WI38 (cell line): Measurements from ENCODE around the gene IL31RA.

Experiments
- H3K4me3 ChIP-seq: 2 replicates; pipeline ENCODE4 v1.5.1; 2011; ENCODE audit warnings: low read depth, mild to moderate bottlenecking, control low read depth, low read length
- CTCF ChIP-seq: IDR thresholded peaks from 2 replicates; pipeline ENCODE4 v1.5.1; 2012; ENCODE audit warnings: low read depth, mild to moderate bottlenecking, control low read depth, low read length

IL31RA gene

GRCh38 chr5:55908804-55909203 is 57.6 kb downstream of the IL31RA start:
- no peak overlapping the region for H3K4me3 ChIP-seq
- TF ChIP-seq CTCF: no peak

- H3K4me3 ChIP-seq: no peak overlapping the region
- no peak for TF ChIP-seq CTCF
Observed at GRCh38 chr5:55911784-55912653, 60.9 kb downstream of the IL31RA start.

- no peak overlapping the region for H3K4me3 ChIP-seq
- no peak for TF ChIP-seq CTCF
Observed at GRCh38 chr5:55913466-55914413, 62.6 kb downstream of the IL31RA start.

GRCh38 chr5:55914971-55915370 is 63.8 kb downstream of the IL31RA start:
- H3K4me3 ChIP-seq: no peak overlapping the region
- no peak for TF ChIP-seq CTCF

- no peak for TF ChIP-seq CTCF
Observed at GRCh38 chr5:55915783-55916182, 64.6 kb downstream of the IL31RA start.

GRCh38 chr5:55916986-55917385 is 65.8 kb downstream of the IL31RA start:
- H3K4me3 ChIP-seq: no peak overlapping the region
- TF ChIP-seq CTCF: no peak

More at GRCh38 chr5:55915783-55916182, 64.6 kb downstream of the IL31RA start:
- H3K4me3 ChIP-seq: no peak overlapping the region
